HG03457 (cell line): Measurements from ENCODE around the gene SEMA7A.
"Not testable (repeated sequence)": the region's sequence is repeated elsewhere in the genome, so short reads cannot be mapped to it uniquely, and the experiment has no call there.

Experiments used
- ATAC-seq: cut with Tn5 transposase; IDR thresholded peaks from one replicate; pipeline ENCODE4 v1.9.1; 2021; ENCODE audit warnings: moderate number of reproducible peaks; ENCODE audit not compliant: unreplicated experiment

Gene SEMA7A

DNA sequence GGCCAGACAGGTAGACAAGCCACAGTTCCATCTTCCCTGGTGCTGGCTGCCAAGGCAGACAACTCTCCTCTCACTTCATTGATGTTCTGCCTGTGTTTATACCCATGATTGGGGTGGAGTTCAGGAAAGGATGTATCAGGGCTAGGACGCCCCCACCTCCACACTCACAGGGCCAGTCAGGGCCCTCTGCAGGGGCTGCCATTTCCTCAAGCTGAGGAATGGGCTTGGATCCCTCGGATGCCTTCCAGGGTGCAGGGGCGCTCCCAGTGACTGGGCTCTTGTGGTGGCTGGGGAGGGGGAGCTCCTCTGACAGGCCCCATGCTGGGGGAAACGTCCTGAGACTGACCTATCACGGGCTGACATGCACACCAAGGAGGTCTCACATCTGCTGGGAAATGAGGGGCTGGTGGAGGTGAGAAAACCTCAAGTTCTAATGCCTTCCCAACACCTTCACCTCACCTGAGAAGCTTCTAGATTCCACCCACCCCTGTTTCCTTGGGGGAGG is 31.4 kb downstream of the SEMA7A start:
- no peak for ATAC-seq

DNA sequence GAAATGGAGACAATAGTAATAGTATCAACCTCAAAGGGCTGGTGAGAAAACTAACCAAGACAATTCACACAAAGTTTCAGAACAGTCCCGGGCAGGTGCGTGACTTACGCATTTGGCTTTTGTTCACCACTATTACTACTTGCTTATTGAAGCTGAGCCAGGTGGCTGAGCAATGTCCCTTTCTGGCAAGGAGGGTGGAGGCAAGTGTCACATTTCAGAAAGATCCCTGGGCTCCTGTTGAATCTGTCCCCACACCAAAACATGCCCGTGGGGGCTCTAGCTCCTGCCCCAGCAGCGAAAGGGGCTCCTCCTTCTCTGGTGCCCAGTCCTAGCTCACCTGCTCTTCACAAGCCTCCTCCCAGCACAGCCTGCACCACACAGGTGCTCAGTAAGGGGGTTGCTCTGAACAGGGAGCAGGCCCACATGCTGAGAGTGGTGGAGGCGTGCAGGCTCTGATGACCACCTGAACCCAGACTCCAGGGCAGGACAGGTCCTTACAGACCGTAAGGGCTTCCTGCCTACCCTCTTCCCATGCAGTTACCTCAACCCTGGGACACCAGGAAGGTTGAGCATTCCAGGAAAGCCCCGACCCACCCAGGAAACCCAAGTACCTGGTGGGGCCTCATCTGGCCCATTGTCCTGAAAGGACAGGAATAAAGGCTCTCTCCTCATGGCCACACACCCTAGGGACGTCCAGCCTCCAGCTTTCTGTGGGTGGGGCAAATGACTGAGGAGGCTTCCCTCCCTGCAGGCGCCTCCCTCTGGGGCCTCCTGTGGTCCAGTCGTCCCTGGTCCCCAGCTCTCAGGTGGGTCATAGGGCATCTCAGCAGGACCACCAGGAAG is 32.6 kb downstream of the SEMA7A start:
- ATAC-seq: no peak

DNA sequence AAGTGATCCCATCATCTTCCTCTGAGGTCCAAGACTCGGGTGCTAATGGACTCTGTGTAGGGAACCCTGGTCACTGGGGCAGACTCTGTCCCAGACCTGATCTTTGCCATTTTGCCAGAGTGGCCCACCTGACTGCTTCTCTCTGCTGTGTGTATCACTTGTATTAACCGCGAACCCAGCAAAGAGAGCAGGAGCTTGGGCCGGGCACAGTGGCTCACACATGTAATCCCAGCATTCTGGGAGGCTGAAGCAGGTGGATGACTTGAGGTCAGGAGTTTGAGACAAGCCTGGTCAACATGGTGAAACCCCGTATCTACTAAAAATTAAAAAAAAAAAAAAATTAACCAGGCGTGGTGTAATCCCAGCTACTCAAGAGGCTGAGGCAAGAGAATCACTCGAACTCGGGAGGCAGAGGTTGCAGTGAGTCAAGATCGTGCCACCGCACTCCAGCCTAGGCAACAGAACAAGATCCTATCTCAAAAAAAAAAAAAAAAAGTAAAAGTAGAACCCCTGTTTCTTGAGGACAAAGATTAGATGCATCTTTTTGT is 33.4 kb downstream of the SEMA7A start:
- no peak for ATAC-seq

DNA sequence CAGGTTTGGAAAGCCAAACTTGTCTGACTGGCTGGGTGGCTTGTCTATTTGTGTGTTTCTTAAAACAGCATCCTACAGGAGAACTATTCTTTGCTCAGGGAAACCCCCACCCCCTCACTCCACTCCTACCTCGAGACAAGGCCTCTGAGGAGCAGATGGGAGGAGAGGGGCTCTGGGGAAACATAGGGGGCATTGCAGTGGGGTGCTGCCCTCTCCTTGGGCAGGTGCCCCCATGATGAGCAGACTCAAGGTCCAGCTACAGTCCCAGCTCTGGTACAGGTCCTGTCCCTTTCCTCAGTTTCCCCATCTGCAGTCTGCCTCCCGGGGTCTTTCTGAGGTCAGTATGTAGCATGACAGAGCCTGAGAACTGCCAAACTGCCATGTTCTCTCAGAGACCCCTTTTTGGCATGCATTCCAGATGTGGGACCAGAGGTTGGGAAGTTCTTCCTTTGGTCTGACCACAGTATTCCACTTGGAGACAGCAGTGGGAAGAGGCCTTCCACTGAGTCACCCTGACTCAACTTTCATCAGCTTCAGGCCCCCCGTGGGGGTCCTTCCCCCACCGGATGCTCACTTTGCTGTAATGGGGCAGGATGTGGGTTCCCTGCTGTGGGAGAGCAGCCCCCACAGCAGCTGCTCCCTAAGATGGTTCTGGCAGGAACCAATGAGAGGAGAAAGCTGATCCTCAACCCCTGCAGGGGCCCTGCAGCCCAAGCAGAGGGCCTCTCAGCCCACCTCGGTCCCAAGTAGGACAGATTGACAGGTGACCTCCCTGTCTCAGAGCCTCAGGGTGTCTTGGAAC is 34.0 kb downstream of the SEMA7A start:
- no peak for ATAC-seq

DNA sequence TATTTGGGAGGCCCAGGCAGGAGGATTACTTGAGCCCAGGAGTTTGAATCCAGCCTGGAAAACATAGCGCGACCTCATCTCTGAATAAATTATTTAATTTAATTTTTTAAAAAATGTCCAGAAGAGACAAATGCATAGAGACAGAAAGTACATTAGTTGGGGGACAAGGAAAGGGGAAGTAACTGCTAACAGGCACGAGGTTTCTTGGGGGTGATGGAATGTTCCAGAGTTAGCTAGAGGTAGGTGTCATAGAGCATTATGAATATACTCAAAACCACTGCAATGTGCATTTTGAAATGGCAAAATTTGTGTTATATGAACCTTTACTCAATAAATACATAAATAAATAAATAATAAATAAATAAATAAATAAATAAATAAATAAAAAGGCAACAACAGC is 34.7 kb downstream of the SEMA7A start:
- ATAC-seq: no peak

DNA sequence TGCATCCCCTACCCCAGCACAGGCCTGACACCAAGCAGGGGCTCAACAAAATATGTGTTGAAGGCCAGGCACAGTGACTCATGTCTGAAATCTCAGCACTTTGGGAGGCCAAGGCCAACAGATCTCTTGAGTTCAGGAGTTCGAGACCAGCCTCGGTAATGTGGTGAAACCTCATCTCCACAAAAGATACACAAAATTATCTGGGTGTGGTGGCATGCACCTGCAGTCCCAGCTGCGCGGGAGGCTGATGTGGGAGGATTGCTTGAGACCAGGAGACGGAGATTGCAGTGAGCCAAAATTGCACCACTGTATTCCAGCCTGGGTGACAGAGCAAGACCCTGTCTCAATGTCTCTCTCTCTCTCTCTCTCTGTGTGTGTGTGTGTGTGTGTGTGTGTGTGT is 35.6 kb downstream of the SEMA7A start:
- ATAC-seq: no peak

DNA sequence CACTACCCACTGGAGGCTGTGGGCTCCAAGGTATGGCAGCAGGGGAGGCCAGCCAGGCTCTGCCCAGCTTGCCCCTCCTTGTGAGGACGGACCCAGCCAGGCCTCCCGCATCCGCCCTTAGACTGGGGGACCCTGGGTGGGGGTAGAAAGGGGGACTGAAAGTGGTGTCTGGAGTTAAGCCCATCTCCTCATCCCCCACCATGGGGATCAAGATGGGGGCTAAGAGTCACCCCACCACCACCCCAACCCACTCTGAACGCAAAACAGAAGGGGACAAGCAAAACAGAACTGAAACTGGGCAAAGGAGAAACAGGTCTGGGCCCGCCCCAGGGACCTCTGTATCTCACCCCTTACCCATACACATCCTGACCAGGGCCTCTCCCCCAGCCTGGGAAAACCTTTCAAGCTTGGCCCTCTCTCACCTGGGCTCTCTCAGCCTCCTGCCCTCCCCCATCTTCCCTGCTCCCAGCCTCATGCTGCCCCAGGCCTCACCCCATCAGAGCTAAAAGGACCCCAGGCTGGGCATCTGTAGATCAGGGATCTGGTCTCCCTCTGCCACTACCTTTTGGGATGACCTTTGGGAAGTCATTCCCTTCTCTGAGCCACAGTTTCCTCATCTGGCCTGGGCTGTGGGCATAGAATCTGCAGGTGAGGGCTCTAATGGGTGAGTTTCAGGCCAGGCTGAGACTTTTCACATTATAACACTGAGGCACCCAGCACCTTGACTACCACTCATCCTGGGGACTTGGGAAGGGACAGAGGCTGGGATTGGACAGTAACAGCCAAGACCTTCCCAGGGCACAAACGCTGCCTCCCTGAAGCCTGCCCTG is 36.3 kb downstream of the SEMA7A start:
- ATAC-seq: no peak

DNA sequence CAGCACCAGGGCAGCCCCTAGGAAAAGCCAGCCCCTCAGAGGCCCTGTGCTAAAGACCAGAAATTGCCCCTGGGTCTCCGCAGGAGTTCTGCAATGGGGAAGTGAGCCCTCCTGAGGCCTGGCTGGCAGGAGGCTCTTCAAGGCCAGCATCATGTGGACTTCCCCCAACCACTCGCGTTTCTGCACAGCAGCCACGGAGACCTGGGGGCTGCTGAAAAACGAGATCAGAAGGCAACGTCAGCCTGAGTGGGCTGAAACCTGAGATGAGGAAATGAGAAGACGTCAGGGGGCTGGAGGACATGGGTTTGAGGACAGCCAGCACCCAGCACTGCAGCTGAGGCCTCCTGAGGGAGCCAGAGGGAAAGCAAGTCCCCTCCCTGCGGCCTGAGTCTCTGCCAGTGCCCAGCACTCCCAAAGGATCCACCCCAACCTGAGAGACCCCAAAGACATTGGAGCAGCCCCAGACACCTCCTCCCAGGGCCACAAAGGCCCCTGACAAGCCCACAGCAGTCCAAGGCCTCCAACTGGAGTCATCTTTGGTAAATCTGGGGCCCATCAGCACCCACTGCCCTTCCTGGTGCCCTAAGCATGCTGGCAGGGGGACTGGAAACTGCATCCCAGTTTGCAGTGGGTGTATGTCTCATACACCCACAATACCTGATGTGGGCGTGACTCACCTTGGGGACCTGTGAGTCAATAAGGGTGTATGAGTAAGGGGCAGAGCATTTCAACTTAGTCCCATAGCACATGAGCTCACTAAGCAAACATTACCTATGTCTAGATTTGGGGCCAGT is 37.1 kb downstream of the SEMA7A start:
- no peak for ATAC-seq

DNA sequence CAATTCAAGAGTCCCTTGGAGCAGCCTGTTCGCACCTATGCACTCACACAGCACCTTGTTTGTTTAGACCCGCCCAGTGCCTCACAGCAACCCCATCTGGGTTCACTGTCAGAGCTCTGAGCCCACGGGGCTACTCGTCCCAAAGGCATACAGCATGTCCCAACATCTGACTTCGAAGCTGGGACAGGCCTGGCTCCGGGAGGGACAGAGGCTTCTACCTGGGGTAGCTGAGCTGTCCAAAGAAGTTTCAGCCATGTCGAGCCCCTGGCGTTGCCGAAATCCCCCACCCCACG is 37.7 kb downstream of the SEMA7A start:
- ATAC-seq: no peak

DNA sequence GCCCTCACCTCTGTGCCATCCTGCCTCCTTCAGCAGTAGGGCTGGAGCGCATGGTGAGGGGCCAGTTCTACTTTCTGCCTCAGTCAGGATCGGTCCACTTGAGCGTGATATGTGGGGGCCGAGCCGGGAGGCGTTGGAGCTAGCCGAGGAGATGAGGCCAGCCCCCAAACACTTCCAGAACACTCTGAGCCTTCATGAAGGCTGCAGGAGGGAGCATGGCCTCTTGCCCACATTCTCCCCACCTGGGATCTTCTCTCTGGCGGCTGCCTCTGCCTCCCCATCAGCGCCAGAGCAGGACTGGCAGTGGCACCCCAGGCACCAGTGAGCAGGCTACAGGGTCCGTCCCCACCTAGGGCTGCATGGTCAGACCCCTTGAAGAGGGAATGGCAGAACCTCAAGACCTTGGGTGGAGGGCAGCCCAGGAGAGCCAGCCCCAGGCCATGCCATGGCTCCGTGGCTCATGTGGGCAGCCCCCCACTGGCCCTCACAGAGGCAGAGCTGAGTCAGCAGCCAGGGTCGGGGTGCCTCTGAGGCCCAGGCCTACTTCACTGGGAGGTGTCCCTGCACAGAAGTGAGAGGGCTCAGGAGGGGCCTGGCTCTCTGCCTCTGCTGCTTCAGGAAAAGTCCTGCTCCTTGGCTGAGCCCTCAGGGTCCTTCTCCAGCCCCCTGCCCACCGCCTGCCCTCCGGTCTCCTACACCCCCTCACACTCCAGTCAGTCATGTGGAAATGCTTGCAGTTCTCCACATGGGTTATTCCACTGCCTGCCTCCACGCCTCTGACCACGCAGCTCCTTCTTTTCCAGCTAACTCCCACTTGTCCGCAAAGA is 38.2 kb downstream of the SEMA7A start:
- ATAC-seq: no peak

DNA sequence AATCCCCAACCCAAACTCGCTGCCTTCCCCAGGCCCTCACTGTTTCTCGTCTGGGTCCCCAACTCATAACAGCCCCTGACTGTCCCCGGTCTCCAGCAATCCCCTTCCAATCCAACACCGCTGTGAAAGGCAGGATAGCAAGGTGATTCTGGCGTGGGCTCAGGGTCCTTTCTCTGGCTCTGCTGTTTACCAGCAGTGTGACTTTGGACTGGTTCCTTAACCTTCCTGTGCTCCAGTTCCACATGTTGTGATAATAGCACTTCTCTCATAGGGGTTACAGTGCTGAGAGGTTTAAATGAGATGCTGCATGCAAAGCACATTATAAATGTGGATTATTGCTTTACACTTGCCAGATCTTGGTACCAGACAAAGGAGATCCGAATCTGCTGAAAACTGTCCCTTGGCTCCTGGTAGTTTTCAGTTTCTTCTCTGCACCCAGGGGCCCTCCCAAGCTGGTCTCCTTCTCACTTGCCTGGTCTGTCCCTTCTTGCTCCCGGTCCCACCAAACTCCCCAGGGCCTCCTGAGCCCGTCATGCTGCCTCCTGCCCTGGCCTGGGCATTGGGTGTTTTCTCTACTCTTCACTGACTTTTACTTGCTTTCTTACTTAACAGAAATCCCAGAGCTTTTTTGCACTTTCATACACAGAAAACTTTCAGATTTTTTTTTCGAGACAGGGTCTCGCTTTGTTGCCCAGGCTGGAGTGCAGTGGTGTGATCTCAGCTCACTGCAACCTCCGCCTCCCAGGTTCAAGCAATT is 39.5 kb downstream of the SEMA7A start:
- no peak for ATAC-seq

DNA sequence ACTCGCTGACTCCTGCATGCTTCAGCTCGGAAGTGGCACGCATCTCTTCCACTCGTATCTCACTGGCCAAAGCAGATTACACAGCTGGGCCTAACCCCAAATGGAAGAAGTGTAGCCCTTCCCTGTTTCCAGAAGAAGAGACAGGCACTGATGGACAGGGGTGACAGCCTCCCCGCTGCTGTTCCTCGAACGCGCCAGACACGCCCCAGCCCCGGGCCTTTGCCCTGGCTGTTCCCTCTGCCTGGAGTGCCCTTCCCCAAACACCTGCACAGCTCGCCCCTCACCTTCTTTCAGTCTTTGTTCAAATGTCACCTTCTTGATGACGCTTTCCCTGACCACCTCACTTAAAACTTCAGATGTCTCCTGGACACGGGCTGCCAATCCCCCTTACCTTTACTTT is 40.3 kb downstream of the SEMA7A start:
- ATAC-seq: no peak

DNA sequence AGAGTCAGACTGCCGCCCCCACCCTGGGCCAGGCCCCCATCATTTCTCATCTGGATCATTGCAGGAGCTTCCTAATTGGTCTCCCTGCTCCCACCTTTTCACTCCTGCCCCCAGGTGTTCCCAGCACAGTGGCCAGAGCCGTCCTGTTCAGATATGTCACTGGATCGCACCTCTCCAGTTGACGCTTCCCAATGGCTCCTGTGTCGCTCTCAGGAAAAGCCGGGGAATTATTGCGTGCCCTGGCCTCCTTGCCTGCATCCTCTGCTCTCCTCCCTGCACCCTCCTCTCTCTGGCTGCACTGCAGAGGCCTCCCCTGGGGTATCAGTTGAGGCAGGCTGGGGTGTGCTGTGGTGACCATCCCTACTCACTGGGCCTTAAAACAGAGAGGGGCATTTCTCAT is 40.9 kb downstream of the SEMA7A start:
- no peak for ATAC-seq

DNA sequence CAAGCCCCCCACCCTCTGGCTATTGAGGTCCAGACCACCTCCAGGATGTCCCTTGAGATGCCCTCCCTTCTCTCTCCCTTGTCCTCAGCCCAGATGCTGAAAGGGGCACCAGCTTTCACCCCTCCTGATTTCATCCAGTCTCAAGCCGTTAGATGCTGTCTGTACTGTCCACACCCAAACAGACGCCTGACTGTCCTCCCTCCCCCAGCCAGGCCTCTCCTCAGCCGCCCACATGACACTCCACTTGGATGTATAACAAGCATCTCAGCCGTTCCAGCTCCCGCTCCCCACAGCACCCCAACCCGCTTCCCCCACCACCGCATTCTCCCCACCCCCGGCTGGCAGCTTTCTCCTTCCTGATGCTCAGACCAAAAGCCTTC is 41.3 kb downstream of the SEMA7A start:
- ATAC-seq: no peak

DNA sequence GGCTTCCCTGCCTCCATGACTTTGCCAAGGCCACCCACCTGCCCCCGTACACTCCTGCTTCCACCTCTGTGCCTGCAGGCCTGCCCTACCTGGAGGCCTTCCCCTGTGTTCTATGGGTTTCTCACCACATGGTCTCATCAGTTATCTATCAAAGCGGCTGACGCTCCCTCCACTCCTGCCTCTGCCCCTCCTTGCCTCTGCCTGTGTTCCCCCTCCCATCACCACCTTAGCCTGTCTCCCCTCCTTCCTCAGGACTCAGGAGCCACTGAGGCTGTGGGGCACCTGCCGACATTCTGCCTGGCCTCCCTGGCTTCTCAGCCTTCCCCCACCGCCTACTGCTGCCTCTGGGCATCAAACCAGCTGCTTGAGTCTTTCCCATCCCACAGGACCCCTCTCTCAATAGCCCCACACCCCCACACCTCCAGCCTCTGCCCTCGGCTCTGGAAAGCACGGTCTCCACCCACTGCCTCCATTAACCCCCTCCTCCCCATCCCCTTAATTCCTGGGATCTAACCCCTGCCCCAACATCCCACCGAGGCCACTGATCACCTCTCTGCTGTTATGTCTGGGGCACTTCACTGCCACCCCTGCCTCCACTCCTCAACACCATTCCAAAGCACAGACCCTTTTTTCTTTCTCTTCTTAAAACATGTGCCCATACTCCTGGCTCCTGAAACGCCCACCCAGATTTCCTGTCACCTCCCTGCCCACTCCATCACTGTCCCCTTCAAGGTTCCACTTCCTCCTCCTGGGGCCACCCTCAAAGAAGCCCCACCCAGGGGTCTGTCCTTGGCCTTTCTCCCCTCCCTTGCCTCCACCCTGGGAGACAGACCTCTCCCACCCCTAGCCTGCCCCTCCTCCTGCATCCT is 41.9 kb downstream of the SEMA7A start:
- ATAC-seq: no peak

DNA sequence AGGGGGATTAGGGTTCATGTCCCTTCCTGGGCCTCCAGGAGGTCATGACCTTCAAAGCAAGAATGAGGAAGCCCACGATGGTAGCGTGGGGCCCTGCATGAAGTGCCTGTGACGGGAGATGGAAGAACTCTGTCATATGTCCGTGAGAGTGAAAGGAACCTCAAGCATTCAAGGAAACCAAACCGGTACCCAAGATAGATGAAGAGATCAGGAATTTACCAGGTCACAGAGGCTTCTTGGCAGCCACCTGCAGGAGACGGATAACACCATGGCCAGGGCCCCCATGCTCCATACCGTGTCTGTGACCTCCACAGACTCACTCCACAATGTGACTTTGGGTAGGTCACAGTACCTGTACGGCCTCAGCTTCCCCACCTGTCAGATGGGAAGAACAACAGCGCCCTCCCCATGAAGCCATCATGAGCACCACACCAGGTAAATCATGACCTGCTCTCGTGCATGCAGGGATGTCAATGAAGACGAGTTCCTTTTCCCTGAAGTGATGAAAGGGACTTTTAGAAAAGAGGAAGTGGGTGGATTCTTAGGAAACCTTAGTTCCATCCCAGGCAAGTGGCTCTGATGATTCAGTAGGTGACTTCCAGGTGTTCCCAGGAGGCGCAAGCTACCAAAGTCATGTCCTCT is 43.0 kb downstream of the SEMA7A start:
- ATAC-seq: no peak

DNA sequence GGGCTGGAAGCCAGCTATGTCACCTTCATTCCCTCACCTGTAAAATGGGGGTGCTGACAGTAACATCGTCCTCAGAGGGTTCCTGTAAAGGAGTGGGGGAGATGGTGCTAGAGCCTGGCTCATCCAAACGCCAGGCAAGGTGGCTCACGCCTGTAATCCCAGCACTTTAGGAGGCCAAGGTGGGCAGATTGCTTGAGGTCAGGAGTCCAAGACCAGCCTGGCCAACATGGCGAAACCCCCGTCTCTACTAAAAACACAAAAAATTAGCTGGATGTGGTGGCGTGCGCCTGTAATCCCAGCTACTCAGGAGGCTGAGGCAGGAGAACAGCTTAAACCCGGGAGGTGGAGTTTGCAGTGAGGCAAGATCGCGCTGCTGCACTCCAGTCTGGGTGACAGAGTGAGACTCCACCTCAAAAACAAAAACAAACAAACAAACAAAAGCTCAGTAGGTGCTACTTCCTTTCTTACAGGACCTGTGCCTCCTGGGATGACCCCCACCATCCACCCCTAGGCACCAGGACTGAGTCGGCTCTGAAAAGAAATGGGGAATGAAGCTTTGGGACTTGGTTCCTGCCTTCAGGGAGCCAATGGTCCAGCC is 43.6 kb downstream of the SEMA7A start:
- not testable (repeated sequence) for ATAC-seq
